Vagina (tissue), 2 donors: Measurements from ENCODE around the gene ITPK1. TPM values are rescaled to one million over a fixed set of nuclear protein-coding genes. Genes with fewer than 3 reads are reported as not detected.
"Not testable (repeated sequence)": the region's sequence is repeated elsewhere in the genome, so short reads cannot be mapped to it uniquely, and the experiment has no call there.

ENCODE experiments used
- DNase-seq, 2 donors: peaks; one replicate each; pipeline ENCODE4 v3.0.0-alpha.2; 2017; ENCODE audit errors: extremely low spot score in 2 of 2
- H3K27ac ChIP-seq: fragments of 200-600 bp; sonication (generic); one replicate; pipeline ENCODE4 v1.5.1; 2019
- H3K27me3 ChIP-seq: fragments of 200-600 bp; sonication (generic); one replicate; pipeline ENCODE4 v1.5.1; 2019
- H3K36me3 ChIP-seq, 2 donors: fragments of 200-600 bp; sonication (generic); one replicate each; pipeline ENCODE4 v1.5.1; 2017 to 2019
- H3K4me1 ChIP-seq: fragments of 200-600 bp; sonication (generic); one replicate; pipeline ENCODE4 v1.5.1; 2019
- H3K4me3 ChIP-seq, 2 donors: fragments of 200-600 bp; sonication (generic); 1 replicate in 1 of 2; 2 replicates in 1 of 2; pipeline ENCODE4 v1.5.1; 2016 to 2019
- H3K9me3 ChIP-seq: fragments of 200-600 bp; sonication (generic); one replicate; pipeline ENCODE4 v1.5.1; 2019
- POLR2A ChIP-seq, 2 donors: fragments of 450-650 bp; IDR thresholded peaks; one replicate each; pipeline ENCODE4 v1.6.1; 2017; ENCODE audit warnings: antibody characterized with exemption in 2 of 2, mild to moderate bottlenecking in 2 of 2, moderate library complexity in 2 of 2
- POLR2AphosphoS5 ChIP-seq, 2 donors: sonication (generic); formaldehyde crosslinking; IDR thresholded peaks; one replicate each; pipeline ENCODE4 v1.9.0; 2017; ENCODE audit warnings: antibody characterized with exemption in 2 of 2, mild to moderate bottlenecking in 2 of 2, low read depth in 1 of 2; ENCODE audit not compliant: insufficient read depth in 1 of 2
- intact Hi-C: fragments of 100-400 bp; cut with DNase I; formaldehyde crosslinking; loops from one replicate; pipeline ENCODE4 v1.15.1; 2023
- total RNA-seq: library from RNA; depleted of rRNA; stranded (reverse); fragments of >200 nt; gene quantifications from one replicate; pipeline ENCODE4 v1.2.3, GENCODE V29; 2016
- TF ChIP-seq, protein P1 (sequence below), 3 experiments: fragments of 450-650 bp in 2 of 3; fragments of 200-600 bp in 1 of 3; sonication (generic) in 1 of 3; IDR thresholded peaks; one replicate each; pipeline ENCODE4 v1.5.1; 2017 to 2019; ENCODE audit warnings: antibody characterized with exemption in 3 of 3, mild to moderate bottlenecking in 2 of 3, moderate library complexity in 2 of 3

ITPK1 gene
- total RNA-seq, 1 donor from 2014 or later: 49.6 TPM

DNA sequence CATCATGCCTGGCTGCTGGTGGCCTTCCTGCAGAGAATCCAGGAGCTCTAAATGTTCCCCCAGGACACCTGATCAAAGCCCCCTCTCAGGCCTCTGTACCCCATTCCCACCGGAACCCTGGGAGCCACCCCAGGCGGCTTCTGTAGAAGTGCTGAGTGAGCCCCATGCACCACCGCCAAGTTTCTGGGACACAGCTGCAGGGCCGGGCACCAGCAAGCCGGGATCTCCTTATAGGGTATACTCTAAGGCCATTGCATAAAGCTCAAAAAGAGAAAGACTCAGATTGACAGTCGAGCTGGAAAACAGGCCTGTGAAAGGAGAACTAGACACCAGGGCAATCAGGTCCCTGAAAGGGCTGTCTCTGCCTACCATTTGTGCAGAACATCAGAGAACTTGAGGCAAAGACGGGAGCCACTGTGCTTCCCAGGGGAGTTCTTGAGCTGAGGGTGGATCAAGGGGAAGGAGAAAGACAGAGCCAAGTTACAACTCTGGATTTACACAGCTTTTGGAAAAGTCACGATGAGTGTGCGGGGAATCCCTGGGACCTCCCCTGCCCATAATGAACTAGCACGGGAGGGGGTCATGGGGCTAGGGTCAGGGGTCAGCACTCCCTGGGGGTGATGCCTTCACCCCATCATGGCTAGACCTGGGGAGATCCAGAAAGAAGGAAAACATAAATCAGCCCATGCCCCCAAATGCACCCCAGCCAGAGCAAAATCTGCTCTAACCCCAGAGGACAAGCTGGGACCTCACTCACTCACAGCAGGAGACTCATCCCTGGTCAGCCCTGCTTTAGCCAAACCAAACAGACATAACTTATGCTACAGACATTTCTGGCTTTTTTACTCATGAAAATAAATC, 51.1 kb downstream of the ITPK1 start:
- TF ChIP-seq POLR2A (IDR thresholded peaks at IDR 0.05) (no peak), POLR2AphosphoS5 (IDR thresholded peaks at IDR 0.05; ENCODE audit: insufficient read depth in 1 of 2, low read depth in 1 of 2) (no peak)
- TF ChIP-seq, protein P1, sequence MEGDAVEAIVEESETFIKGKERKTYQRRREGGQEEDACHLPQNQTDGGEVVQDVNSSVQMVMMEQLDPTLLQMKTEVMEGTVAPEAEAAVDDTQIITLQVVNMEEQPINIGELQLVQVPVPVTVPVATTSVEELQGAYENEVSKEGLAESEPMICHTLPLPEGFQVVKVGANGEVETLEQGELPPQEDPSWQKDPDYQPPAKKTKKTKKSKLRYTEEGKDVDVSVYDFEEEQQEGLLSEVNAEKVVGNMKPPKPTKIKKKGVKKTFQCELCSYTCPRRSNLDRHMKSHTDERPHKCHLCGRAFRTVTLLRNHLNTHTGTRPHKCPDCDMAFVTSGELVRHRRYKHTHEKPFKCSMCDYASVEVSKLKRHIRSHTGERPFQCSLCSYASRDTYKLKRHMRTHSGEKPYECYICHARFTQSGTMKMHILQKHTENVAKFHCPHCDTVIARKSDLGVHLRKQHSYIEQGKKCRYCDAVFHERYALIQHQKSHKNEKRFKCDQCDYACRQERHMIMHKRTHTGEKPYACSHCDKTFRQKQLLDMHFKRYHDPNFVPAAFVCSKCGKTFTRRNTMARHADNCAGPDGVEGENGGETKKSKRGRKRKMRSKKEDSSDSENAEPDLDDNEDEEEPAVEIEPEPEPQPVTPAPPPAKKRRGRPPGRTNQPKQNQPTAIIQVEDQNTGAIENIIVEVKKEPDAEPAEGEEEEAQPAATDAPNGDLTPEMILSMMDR (IDR thresholded peaks at IDR 0.05): no peak
- peaks cover 58% of the 10 kb centered on the region for H3K4me1 ChIP-seq
- intact Hi-C loops: no loop called here
- no peaks in the 10 kb centered on the region for H3K36me3 ChIP-seq
- H3K27ac ChIP-seq: peak overlapping the region; percentile 66
- no peak for DNase-seq
- H3K9me3 ChIP-seq: no peaks in the 10 kb centered on the region
- H3K4me3 ChIP-seq: no peak overlapping the region
- H3K27me3 ChIP-seq: no peaks in the 10 kb centered on the region

DNA sequence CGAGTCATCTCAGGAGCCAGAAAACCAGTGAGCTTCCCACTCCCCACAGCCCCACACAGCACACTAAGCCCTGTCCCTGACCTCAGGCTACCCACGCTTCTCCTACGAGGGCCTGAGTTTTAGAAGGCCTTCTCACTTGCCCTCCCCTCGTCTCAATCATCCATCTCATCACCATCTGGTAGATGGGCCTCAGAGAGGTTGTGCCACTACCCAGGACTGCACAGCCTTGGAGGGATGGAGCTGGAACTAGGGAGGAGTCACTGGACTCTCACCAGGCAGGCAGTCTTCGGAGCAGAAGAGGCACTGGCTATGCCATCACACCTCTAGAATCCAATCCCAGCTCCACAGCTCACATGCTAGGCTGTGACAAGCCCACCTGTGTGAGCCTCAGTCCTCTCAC, 52.3 kb downstream of the ITPK1 start:
- intact Hi-C loops: no loop called here
- TF ChIP-seq POLR2AphosphoS5 (IDR thresholded peaks at IDR 0.05; ENCODE audit: insufficient read depth in 1 of 2, low read depth in 1 of 2) (no peak), POLR2A (IDR thresholded peaks at IDR 0.05) (no peak)
- TF ChIP-seq, protein P1 (IDR thresholded peaks at IDR 0.05): no peak
- Histone ChIP-seq H3K27ac (peak overlapping the region; percentile 66), H3K36me3 (no peaks in the 10 kb centered on the region), H3K4me3 (no peak overlapping the region), H3K4me1 (peaks cover 59% of the 10 kb centered on the region), H3K27me3 (no peaks in the 10 kb centered on the region), H3K9me3 (no peaks in the 10 kb centered on the region)
- DNase-seq: no peak

DNA sequence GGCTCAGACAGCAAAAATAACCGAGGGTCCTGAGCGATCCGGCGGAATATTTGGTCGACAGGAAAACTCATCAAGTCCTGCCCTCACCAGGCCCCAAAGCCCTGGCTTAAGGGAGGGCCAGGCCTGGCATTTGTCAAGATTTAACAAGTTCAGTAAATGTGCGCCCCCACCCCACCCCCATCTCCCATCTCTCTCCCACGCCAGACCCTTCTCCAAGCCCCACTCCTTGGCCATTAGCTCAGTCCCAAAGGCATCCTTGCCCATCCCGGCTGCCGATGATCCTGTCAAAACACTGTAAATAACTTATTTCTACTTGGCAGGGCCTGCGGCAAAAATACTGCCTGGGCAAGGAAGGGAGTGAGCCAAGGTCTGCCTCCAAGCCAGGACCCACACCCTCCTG, 52.8 kb downstream of the ITPK1 start:
- Histone ChIP-seq H3K9me3 (no peaks in the 10 kb centered on the region), H3K27me3 (no peaks in the 10 kb centered on the region), H3K4me3 (no peak overlapping the region), H3K4me1 (peaks cover 62% of the 10 kb centered on the region), H3K27ac (peak overlapping the region; percentile 66), H3K36me3 (no peaks in the 10 kb centered on the region)
- DNase-seq: no peak
- intact Hi-C loops: no loop called here
- TF ChIP-seq POLR2AphosphoS5 (IDR thresholded peaks at IDR 0.05; ENCODE audit: insufficient read depth in 1 of 2, low read depth in 1 of 2) (no peak), POLR2A (IDR thresholded peaks at IDR 0.05) (no peak)
- TF ChIP-seq, protein P1 (IDR thresholded peaks at IDR 0.05): no peak

DNA sequence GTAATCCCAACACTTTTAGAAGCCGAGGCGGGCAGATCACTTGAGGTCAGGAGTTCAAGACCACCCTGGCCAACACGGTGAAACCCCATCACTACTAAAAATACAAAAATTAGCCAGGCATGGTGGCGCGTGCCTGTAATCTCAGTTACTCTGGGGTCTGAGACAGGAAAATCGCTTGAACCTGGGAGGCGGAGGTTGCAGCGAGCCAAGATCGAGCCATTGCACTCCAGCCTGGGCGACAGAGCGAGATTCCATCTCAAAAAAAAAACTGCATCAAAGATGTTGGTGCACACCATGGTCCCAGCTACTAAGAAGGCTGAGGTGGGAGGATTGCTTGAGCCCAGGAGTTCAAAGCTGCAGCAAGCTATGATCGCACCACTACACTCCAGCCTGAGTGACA, 53.7 kb downstream of the ITPK1 start:
- H3K27ac ChIP-seq, H3K36me3 ChIP-seq, intact Hi-C loops, H3K9me3 ChIP-seq, H3K4me3 ChIP-seq, H3K27me3 ChIP-seq, DNase-seq: not testable (repeated sequence)
- peaks cover 71% of the 10 kb centered on the region for H3K4me1 ChIP-seq

DNA sequence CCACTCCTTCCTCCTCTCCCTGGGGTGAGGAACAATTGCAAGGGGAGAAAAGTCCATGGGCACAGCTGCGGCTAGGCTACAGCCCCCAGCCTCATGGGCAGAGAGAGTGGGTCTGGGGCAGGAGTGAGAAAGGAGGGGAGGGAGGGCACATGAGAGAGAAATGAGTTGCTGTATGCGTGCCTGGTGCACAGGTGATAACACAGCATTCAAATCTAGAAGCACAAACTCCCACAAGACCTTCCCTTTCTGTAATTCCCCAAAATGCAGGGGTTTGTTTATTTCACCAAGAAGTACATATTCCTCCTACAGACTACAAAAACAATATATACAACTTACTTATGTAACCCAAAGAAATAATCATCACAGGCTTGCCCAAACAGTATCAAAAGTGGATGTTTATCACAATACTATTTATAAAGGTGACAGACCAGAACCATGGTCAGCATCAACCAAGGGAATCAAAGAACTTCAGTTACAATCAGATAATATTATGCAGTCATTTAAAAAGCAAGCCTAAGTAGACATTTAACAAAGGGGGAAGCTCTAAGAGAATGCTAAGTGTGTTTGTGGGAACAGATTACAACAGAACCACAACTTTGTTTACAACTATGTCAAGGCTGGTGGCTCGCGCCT, 54.2 kb downstream of the ITPK1 start:
- peak overlapping the region; percentile 43 for H3K27ac ChIP-seq
- no peaks in the 10 kb centered on the region for H3K9me3 ChIP-seq
- peaks cover 76% of the 10 kb centered on the region for H3K4me1 ChIP-seq
- DNase-seq: no peak
- no peak overlapping the region for H3K4me3 ChIP-seq
- no peak for TF ChIP-seq POLR2AphosphoS5 (IDR thresholded peaks at IDR 0.05; ENCODE audit: insufficient read depth in 1 of 2, low read depth in 1 of 2)
- TF ChIP-seq, protein P1 (IDR thresholded peaks at IDR 0.05): no peak
- TF ChIP-seq POLR2A (IDR thresholded peaks at IDR 0.05): no peak
- intact Hi-C loops: no loop called here
- no peaks in the 10 kb centered on the region for H3K27me3 ChIP-seq
- no peaks in the 10 kb centered on the region for H3K36me3 ChIP-seq
